ENCODE data around the gene CACNA1C.
A peak's percentile ranks its signal among the peaks of the same experiment; 100 is the strongest.

CACNA1C gene

GRCh38 chr12:2302711-2303580, 250.2 kb downstream of the CACNA1C start:
- Histone ChIP-seq H3K4me1 (ENCODE audit: control insufficient read depth, insufficient read depth, low read length) (peaks cover 28% of the 10 kb centered on the region), H3K27me3 (ENCODE audit: control insufficient read depth, insufficient read depth, low read length) (no peaks in the 10 kb centered on the region), H3K27ac (ENCODE audit: low read depth, low read length) (peak overlapping the region; percentile 71), H3K9ac (ENCODE audit: low read length) (no peak overlapping the region), H3K36me3 (ENCODE audit: control insufficient read depth, insufficient read depth, low read length) (no peaks in the 10 kb centered on the region), H3K4me3 (ENCODE audit: low read length) (no peak overlapping the region)

- H3K4me1 ChIP-seq (ENCODE audit: control insufficient read depth, insufficient read depth, low read length): peaks cover 33% of the 10 kb centered on the region
- H3K36me3 ChIP-seq (ENCODE audit: control insufficient read depth, insufficient read depth, low read length): no peaks in the 10 kb centered on the region
- H3K27ac ChIP-seq (ENCODE audit: low read depth, low read length): no peak overlapping the region
- no peaks in the 10 kb centered on the region for H3K27me3 ChIP-seq (ENCODE audit: control insufficient read depth, insufficient read depth, low read length)
- no peak overlapping the region for H3K9ac ChIP-seq (ENCODE audit: low read length)
- H3K4me3 ChIP-seq (ENCODE audit: low read length): no peak overlapping the region
Observed at GRCh38 chr12:2304223-2304622, 251.4 kb downstream of the CACNA1C start.

- no peak overlapping the region for H3K4me3 ChIP-seq (ENCODE audit: low read length)
- H3K9ac ChIP-seq (ENCODE audit: low read length): no peak overlapping the region
- no peaks in the 10 kb centered on the region for H3K36me3 ChIP-seq (ENCODE audit: control insufficient read depth, insufficient read depth, low read length)
- H3K27me3 ChIP-seq (ENCODE audit: control insufficient read depth, insufficient read depth, low read length): no peaks in the 10 kb centered on the region
- H3K27ac ChIP-seq (ENCODE audit: low read depth, low read length): peak overlapping the region; percentile 27
- peaks cover 39% of the 10 kb centered on the region for H3K4me1 ChIP-seq (ENCODE audit: control insufficient read depth, insufficient read depth, low read length)
Observed at GRCh38 chr12:2306012-2306411, 253.2 kb downstream of the CACNA1C start.

- Histone ChIP-seq H3K9ac (ENCODE audit: low read length) (no peak overlapping the region), H3K36me3 (ENCODE audit: control insufficient read depth, insufficient read depth, low read length) (no peaks in the 10 kb centered on the region), H3K4me3 (ENCODE audit: low read length) (no peak overlapping the region), H3K4me1 (ENCODE audit: control insufficient read depth, insufficient read depth, low read length) (peaks cover 35% of the 10 kb centered on the region), H3K27me3 (ENCODE audit: control insufficient read depth, insufficient read depth, low read length) (no peaks in the 10 kb centered on the region), H3K27ac (ENCODE audit: low read depth, low read length) (no peak overlapping the region)
Observed at GRCh38 chr12:2306735-2307134, 253.9 kb downstream of the CACNA1C start.

- Histone ChIP-seq H3K27me3 (ENCODE audit: control insufficient read depth, insufficient read depth, low read length) (no peaks in the 10 kb centered on the region), H3K27ac (ENCODE audit: low read depth, low read length) (no peak overlapping the region), H3K9ac (ENCODE audit: low read length) (no peak overlapping the region), H3K4me1 (ENCODE audit: control insufficient read depth, insufficient read depth, low read length) (peaks cover 29% of the 10 kb centered on the region), H3K4me3 (ENCODE audit: low read length) (no peak overlapping the region), H3K36me3 (ENCODE audit: control insufficient read depth, insufficient read depth, low read length) (no peaks in the 10 kb centered on the region)
Observed at GRCh38 chr12:2307550-2307949, 254.8 kb downstream of the CACNA1C start.

GRCh38 chr12:2309647-2310046, 256.9 kb downstream of the CACNA1C start:
- Histone ChIP-seq H3K9ac (ENCODE audit: low read length) (no peak overlapping the region), H3K27me3 (ENCODE audit: control insufficient read depth, insufficient read depth, low read length) (no peaks in the 10 kb centered on the region), H3K36me3 (ENCODE audit: control insufficient read depth, insufficient read depth, low read length) (no peaks in the 10 kb centered on the region), H3K27ac (ENCODE audit: low read depth, low read length) (peak overlapping the region; percentile 80), H3K4me1 (ENCODE audit: control insufficient read depth, insufficient read depth, low read length) (peaks cover 24% of the 10 kb centered on the region), H3K4me3 (ENCODE audit: low read length) (no peak overlapping the region)

- Histone ChIP-seq H3K27ac (ENCODE audit: low read depth, low read length) (peak overlapping the region; percentile 80), H3K9ac (ENCODE audit: low read length) (no peak overlapping the region), H3K4me3 (ENCODE audit: low read length) (no peak overlapping the region), H3K36me3 (ENCODE audit: control insufficient read depth, insufficient read depth, low read length) (no peaks in the 10 kb centered on the region), H3K4me1 (ENCODE audit: control insufficient read depth, insufficient read depth, low read length) (peaks cover 22% of the 10 kb centered on the region), H3K27me3 (ENCODE audit: control insufficient read depth, insufficient read depth, low read length) (no peaks in the 10 kb centered on the region)
Observed at GRCh38 chr12:2311020-2311778, 258.4 kb downstream of the CACNA1C start.

GRCh38 chr12:2312175-2312574, 259.4 kb downstream of the CACNA1C start:
- Histone ChIP-seq H3K4me1 (ENCODE audit: control insufficient read depth, insufficient read depth, low read length) (peaks cover 22% of the 10 kb centered on the region), H3K4me3 (ENCODE audit: low read length) (no peak overlapping the region), H3K9ac (ENCODE audit: low read length) (no peak overlapping the region), H3K27me3 (ENCODE audit: control insufficient read depth, insufficient read depth, low read length) (no peaks in the 10 kb centered on the region), H3K36me3 (ENCODE audit: control insufficient read depth, insufficient read depth, low read length) (no peaks in the 10 kb centered on the region), H3K27ac (ENCODE audit: low read depth, low read length) (peak overlapping the region; percentile 50)

GRCh38 chr12:2312770-2313169, 260.0 kb downstream of the CACNA1C start:
- H3K9ac ChIP-seq (ENCODE audit: low read length): no peak overlapping the region
- no peaks in the 10 kb centered on the region for H3K27me3 ChIP-seq (ENCODE audit: control insufficient read depth, insufficient read depth, low read length)
- H3K4me3 ChIP-seq (ENCODE audit: low read length): no peak overlapping the region
- peaks cover 22% of the 10 kb centered on the region for H3K4me1 ChIP-seq (ENCODE audit: control insufficient read depth, insufficient read depth, low read length)
- H3K27ac ChIP-seq (ENCODE audit: low read depth, low read length): no peak overlapping the region
- no peaks in the 10 kb centered on the region for H3K36me3 ChIP-seq (ENCODE audit: control insufficient read depth, insufficient read depth, low read length)

GRCh38 chr12:2314492-2314891, 261.7 kb downstream of the CACNA1C start:
- no peaks in the 10 kb centered on the region for H3K36me3 ChIP-seq (ENCODE audit: control insufficient read depth, insufficient read depth, low read length)
- H3K4me1 ChIP-seq (ENCODE audit: control insufficient read depth, insufficient read depth, low read length): peaks cover 16% of the 10 kb centered on the region
- H3K9ac ChIP-seq (ENCODE audit: low read length): no peak overlapping the region
- H3K27me3 ChIP-seq (ENCODE audit: control insufficient read depth, insufficient read depth, low read length): no peaks in the 10 kb centered on the region
- peak overlapping the region; percentile 10 for H3K27ac ChIP-seq (ENCODE audit: low read depth, low read length)
- H3K4me3 ChIP-seq (ENCODE audit: low read length): no peak overlapping the region

GRCh38 chr12:2317772-2318171, 265.0 kb downstream of the CACNA1C start:
- peak overlapping the region; percentile 33 for H3K27ac ChIP-seq (ENCODE audit: low read depth, low read length)
- no peak overlapping the region for H3K4me3 ChIP-seq (ENCODE audit: low read length)
- H3K4me1 ChIP-seq (ENCODE audit: control insufficient read depth, insufficient read depth, low read length): peaks cover 8% of the 10 kb centered on the region
- no peaks in the 10 kb centered on the region for H3K27me3 ChIP-seq (ENCODE audit: control insufficient read depth, insufficient read depth, low read length)
- H3K9ac ChIP-seq (ENCODE audit: low read length): no peak overlapping the region
- H3K36me3 ChIP-seq (ENCODE audit: control insufficient read depth, insufficient read depth, low read length): no peaks in the 10 kb centered on the region

- H3K9ac ChIP-seq (ENCODE audit: low read length): no peak overlapping the region
Observed at GRCh38 chr12:2318286-2318685, 265.5 kb downstream of the CACNA1C start.

More at GRCh38 chr12:2318286-2318685, 265.5 kb downstream of the CACNA1C start:
- no peaks in the 10 kb centered on the region for H3K27me3 ChIP-seq (ENCODE audit: control insufficient read depth, insufficient read depth, low read length)
- H3K27ac ChIP-seq (ENCODE audit: low read depth, low read length): peak overlapping the region; percentile 33
- no peaks in the 10 kb centered on the region for H3K36me3 ChIP-seq (ENCODE audit: control insufficient read depth, insufficient read depth, low read length)
- peaks cover 10% of the 10 kb centered on the region for H3K4me1 ChIP-seq (ENCODE audit: control insufficient read depth, insufficient read depth, low read length)
- H3K4me3 ChIP-seq (ENCODE audit: low read length): no peak overlapping the region
